Measurements from ENCODE around the gene KLHL28. TPM values are rescaled to one million over a fixed set of nuclear protein-coding genes. Genes with fewer than 3 reads are reported as not detected.

Gene KLHL28, protein sequence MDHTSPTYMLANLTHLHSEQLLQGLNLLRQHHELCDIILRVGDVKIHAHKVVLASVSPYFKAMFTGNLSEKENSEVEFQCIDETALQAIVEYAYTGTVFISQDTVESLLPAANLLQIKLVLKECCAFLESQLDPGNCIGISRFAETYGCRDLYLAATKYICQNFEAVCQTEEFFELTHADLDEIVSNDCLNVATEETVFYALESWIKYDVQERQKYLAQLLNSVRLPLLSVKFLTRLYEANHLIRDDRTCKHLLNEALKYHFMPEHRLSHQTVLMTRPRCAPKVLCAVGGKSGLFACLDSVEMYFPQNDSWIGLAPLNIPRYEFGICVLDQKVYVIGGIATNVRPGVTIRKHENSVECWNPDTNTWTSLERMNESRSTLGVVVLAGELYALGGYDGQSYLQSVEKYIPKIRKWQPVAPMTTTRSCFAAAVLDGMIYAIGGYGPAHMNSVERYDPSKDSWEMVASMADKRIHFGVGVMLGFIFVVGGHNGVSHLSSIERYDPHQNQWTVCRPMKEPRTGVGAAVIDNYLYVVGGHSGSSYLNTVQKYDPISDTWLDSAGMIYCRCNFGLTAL
- total RNA-seq (10 to 100 TPM; 28.0 to 47.9 (median 35.0) TPM), total RNA-seq (30.0 to 98.3 (median 76.2) reads per million in 29 experiments)
- total RNA-seq (2013), result 40.0 TPM

GRCh38 chr14:44961554-44962333 is at the start of gene KLHL28, which contains the start of gene TOGARAM1:
TSS of gene KLHL28 (minus strand) at chr14:44961947. CDS start at chr14:44945928, 16,019 bp downstream.
TSS of gene TOGARAM1 (plus strand) at chr14:44962190. CDS start at chr14:44962422, 232 bp downstream.
- Mint-ChIP-seq H3K9me3 (peaks cover 4 to 15% (median 10%) of the 10 kb centered on the region in 3 donors), H3K4me3 (no peak within 1 kb of the TSS), H3K36me3 (peaks cover 18% of the 10 kb centered on the region), H3K27ac (no peak within 1 kb of the TSS), H3K27me3 (no peaks in the 10 kb centered on the region), H3K4me1 (peaks cover 41 to 64% (median 62%) of the 10 kb centered on the region in 3 donors)
- Histone ChIP-seq H3K4me1 (ENCODE audit: control insufficient read depth in 1 of 2, extremely low read depth in 1 of 2, insufficient read depth in 2 of 2, low read length in 2 of 2) (peaks cover 21 to 28% of the 10 kb centered on the region in 2 experiments), H3K9me3 (peaks cover 3% of the 10 kb centered on the region), H3K27me3 (replicated peaks in 1 of 2; ENCODE audit: control insufficient read depth in 2 of 2, extremely low read depth in 1 of 2, insufficient read depth in 2 of 2, low read length in 1 of 2) (no peaks in the 10 kb centered on the region), H3K27ac (ENCODE audit: low read length) (peak within 1 kb of the TSS; percentile 85), H3K36me3 (ENCODE audit: control insufficient read depth in 2 of 2, extremely low read depth in 1 of 2, insufficient read depth in 1 of 2, low read length in 1 of 2) (no peaks in the 10 kb centered on the region), H3K4me3 (ENCODE audit: control insufficient read depth in 1 of 2, extremely low read depth in 1 of 2, low read length in 1 of 2) (peak within 1 kb of the TSS; percentile 72 to 95)
- peak; percentile 90 to 95 (median 92) for ATAC-seq (replicated peaks in 1 of 4)
- DNase-seq, result peak; percentile 86 to 100 (median 98)
- ChIA-PET POLR2A (interaction anchor here (0.5 to 2.7 kb wide), 20 partner anchors 14 to 309 kb away, joined by 3 to 17 read pairs (median 4); partner anchors contain the start of genes FANCM (in 1 of the 2) and FKBP3 (in 1 of the 2)), CTCF (interaction anchor here in 1 of 2 donors (0.7 to 3.4 kb wide), 8 partner anchors 20 to 307 kb away, joined by 3 to 16 read pairs (median 4); partner anchors contain the start of genes FANCM and FKBP3)
- WGBS (ENCODE audit: insufficient coverage), result under 1% methylated on average over 32 of the region's 37 CpGs

DNA sequence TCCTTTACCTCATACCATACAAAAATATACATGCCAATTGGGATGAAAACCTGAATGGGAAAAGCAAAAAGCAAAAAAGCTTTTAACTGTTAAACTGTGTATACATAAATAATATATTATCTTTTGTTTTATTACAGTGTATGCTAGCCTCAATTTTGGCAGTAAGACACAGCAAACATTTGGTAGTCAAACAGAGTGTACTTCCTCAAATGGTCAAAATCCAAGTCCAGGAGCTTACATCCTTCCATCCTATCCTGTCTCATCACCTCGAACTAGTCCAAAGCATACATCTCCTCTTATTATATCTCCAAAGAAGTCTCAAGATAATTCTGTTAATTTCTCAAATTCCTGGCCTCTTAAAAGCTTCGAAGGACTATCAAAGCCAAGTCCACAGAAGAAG is 42.2 kb upstream of the KLHL28 start:
- DNase-seq (no peak), ATAC-seq (replicated peaks in 1 of 4) (no peak)
- peaks cover 0 to 2% of the 10 kb centered on the region in 2 donors for H3K36me3 ChIP-seq (ENCODE audit: control insufficient read depth in 2 of 2, extremely low read depth in 1 of 2, insufficient read depth in 1 of 2, low read length in 1 of 2)
- POLR2A ChIA-PET, result interaction anchor here in 1 of 2 donors (0.6 kb wide), 1 partner anchor 22 kb away, joined by 6 read pairs; no protein-coding TSS in a partner anchor
- no peaks in the 10 kb centered on the region for H3K9me3 ChIP-seq
- CTCF ChIA-PET, result interaction anchor here in 1 of 2 donors (0.7 kb wide), 1 partner anchor 257 kb away, joined by 3 read pairs; no protein-coding TSS in a partner anchor
- no peaks in the 10 kb centered on the region for H3K4me1 Mint-ChIP-seq
- H3K4me3 Mint-ChIP-seq, result no peak overlapping the region
- H3K4me1 ChIP-seq (ENCODE audit: control insufficient read depth in 1 of 2, extremely low read depth in 1 of 2, insufficient read depth in 2 of 2, low read length in 2 of 2), result no peaks in the 10 kb centered on the region
- H3K27ac Mint-ChIP-seq, result no peak overlapping the region
- no peaks in the 10 kb centered on the region for H3K27me3 Mint-ChIP-seq
- no peaks in the 10 kb centered on the region for H3K27me3 ChIP-seq (replicated peaks in 1 of 2; ENCODE audit: control insufficient read depth in 2 of 2, extremely low read depth in 1 of 2, insufficient read depth in 2 of 2, low read length in 1 of 2)
- H3K27ac ChIP-seq (ENCODE audit: low read length), result no peak overlapping the region
- H3K9me3 Mint-ChIP-seq, result no peaks in the 10 kb centered on the region
- H3K4me3 ChIP-seq (ENCODE audit: control insufficient read depth in 1 of 2, extremely low read depth in 1 of 2, low read length in 1 of 2), result no peak overlapping the region
- WGBS (ENCODE audit: insufficient coverage), result 100% methylated on average over 2 of the region's 2 CpGs
- peaks cover 27% of the 10 kb centered on the region for H3K36me3 Mint-ChIP-seq

- POLR2A ChIA-PET, result no interaction called here
- no CpG with 5 or more reads among the region's 4 CpGs for WGBS (ENCODE audit: insufficient coverage)
- DNase-seq, result no peak
- H3K9me3 ChIP-seq, result no peaks in the 10 kb centered on the region
- Mint-ChIP-seq H3K36me3 (peaks cover 48% of the 10 kb centered on the region), H3K9me3 (no peaks in the 10 kb centered on the region), H3K4me1 (peaks cover 0 to 2% (median 0%) of the 10 kb centered on the region in 3 donors), H3K27ac (no peak overlapping the region), H3K27me3 (no peaks in the 10 kb centered on the region), H3K4me3 (no peak overlapping the region)
- no peaks in the 10 kb centered on the region for H3K27me3 ChIP-seq (replicated peaks in 1 of 2; ENCODE audit: control insufficient read depth in 2 of 2, extremely low read depth in 1 of 2, insufficient read depth in 2 of 2, low read length in 1 of 2)
- H3K4me3 ChIP-seq (ENCODE audit: control insufficient read depth in 1 of 2, extremely low read depth in 1 of 2, low read length in 1 of 2), result no peak overlapping the region
- peaks cover 0 to 13% of the 10 kb centered on the region in 2 donors for H3K36me3 ChIP-seq (ENCODE audit: control insufficient read depth in 2 of 2, extremely low read depth in 1 of 2, insufficient read depth in 1 of 2, low read length in 1 of 2)
- no peak overlapping the region for H3K27ac ChIP-seq (ENCODE audit: low read length)
- no peak for ATAC-seq (replicated peaks in 1 of 4)
- H3K4me1 ChIP-seq (ENCODE audit: control insufficient read depth in 1 of 2, extremely low read depth in 1 of 2, insufficient read depth in 2 of 2, low read length in 2 of 2), result no peaks in the 10 kb centered on the region
- CTCF ChIA-PET, result no interaction called here
Measured at GRCh38 chr14:44995770-44996294, 34.1 kb upstream of the KLHL28 start.

DNA sequence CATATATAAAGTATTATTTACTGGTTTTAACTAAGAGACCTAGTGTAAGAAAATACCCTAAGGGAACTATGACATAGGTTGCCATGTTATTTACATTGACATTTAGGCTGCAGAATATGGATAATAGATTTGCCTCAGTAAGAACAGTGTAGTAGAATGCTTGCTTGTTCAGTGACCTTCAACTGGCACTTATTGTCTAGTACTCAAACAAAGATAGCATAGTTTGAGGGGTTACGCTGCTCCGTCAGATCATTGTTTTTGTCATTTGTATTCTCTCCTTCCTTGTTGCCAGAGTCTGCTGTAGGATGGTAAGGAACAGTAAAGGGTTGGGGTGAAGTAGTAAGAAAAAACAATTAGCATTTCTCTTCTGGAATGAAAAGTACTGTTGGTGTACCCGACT is 33.4 kb upstream of the KLHL28 start:
- H3K9me3 Mint-ChIP-seq, result no peaks in the 10 kb centered on the region
- H3K4me1 ChIP-seq (ENCODE audit: control insufficient read depth in 1 of 2, extremely low read depth in 1 of 2, insufficient read depth in 2 of 2, low read length in 2 of 2), result no peaks in the 10 kb centered on the region
- H3K4me3 ChIP-seq (ENCODE audit: control insufficient read depth in 1 of 2, extremely low read depth in 1 of 2, low read length in 1 of 2), result no peak overlapping the region
- no CpG with 5 or more reads among the region's 3 CpGs for WGBS (ENCODE audit: insufficient coverage)
- H3K27ac Mint-ChIP-seq, result no peak overlapping the region
- H3K4me3 Mint-ChIP-seq, result no peak overlapping the region
- ATAC-seq (replicated peaks in 1 of 4) (no peak), DNase-seq (no peak)
- no peaks in the 10 kb centered on the region for H3K27me3 ChIP-seq (replicated peaks in 1 of 2; ENCODE audit: control insufficient read depth in 2 of 2, extremely low read depth in 1 of 2, insufficient read depth in 2 of 2, low read length in 1 of 2)
- H3K27ac ChIP-seq (ENCODE audit: low read length), result no peak overlapping the region
- peaks cover 1 to 3% (median 3%) of the 10 kb centered on the region in 3 donors for H3K4me1 Mint-ChIP-seq
- H3K27me3 Mint-ChIP-seq, result no peaks in the 10 kb centered on the region
- POLR2A ChIA-PET, result no interaction called here
- H3K9me3 ChIP-seq, result no peaks in the 10 kb centered on the region
- H3K36me3 ChIP-seq (ENCODE audit: control insufficient read depth in 2 of 2, extremely low read depth in 1 of 2, insufficient read depth in 1 of 2, low read length in 1 of 2), result peaks cover 0 to 13% of the 10 kb centered on the region in 2 donors
- peaks cover 43% of the 10 kb centered on the region for H3K36me3 Mint-ChIP-seq
- CTCF ChIA-PET, result no interaction called here

- ATAC-seq (replicated peaks in 1 of 4), result no peak
- no peak for DNase-seq
- H3K4me1 Mint-ChIP-seq, result peaks cover 9 to 13% (median 12%) of the 10 kb centered on the region in 3 donors
- Histone ChIP-seq H3K4me3 (ENCODE audit: control insufficient read depth in 1 of 2, extremely low read depth in 1 of 2, low read length in 1 of 2) (no peak overlapping the region), H3K9me3 (no peaks in the 10 kb centered on the region), H3K36me3 (ENCODE audit: control insufficient read depth in 2 of 2, extremely low read depth in 1 of 2, insufficient read depth in 1 of 2, low read length in 1 of 2) (peaks cover 0 to 2% of the 10 kb centered on the region in 2 donors), H3K27me3 (replicated peaks in 1 of 2; ENCODE audit: control insufficient read depth in 2 of 2, extremely low read depth in 1 of 2, insufficient read depth in 2 of 2, low read length in 1 of 2) (no peaks in the 10 kb centered on the region), H3K27ac (ENCODE audit: low read length) (no peak overlapping the region), H3K4me1 (ENCODE audit: control insufficient read depth in 1 of 2, extremely low read depth in 1 of 2, insufficient read depth in 2 of 2, low read length in 2 of 2) (no peaks in the 10 kb centered on the region)
- WGBS (ENCODE audit: insufficient coverage), result no CpG with 5 or more reads among the region's 2 CpGs
- peaks cover 12% of the 10 kb centered on the region for H3K36me3 Mint-ChIP-seq
- H3K4me3 Mint-ChIP-seq, result no peak overlapping the region
- no peaks in the 10 kb centered on the region for H3K9me3 Mint-ChIP-seq
- no peak overlapping the region for H3K27ac Mint-ChIP-seq
- CTCF ChIA-PET, result interaction anchor here in 1 of 2 donors (0.5 to 0.7 kb wide), 2 partner anchors 144 to 446 kb away, joined by 3 read pairs; no protein-coding TSS in a partner anchor
- H3K27me3 Mint-ChIP-seq, result no peaks in the 10 kb centered on the region
- POLR2A ChIA-PET, result interaction anchor here (0.6 to 1.0 kb wide), 2 partner anchors 29 to 33 kb away, joined by 3 to 4 read pairs; no protein-coding TSS in a partner anchor
Measured at GRCh38 chr14:44990533-44990932, 28.8 kb upstream of the KLHL28 start.

Measured in T-cell (primary cell).